ENCODE data around the gene TAS2R1. TPM values are rescaled to one million over a fixed set of nuclear protein-coding genes. Genes with fewer than 3 reads are reported as not detected.

The TAS2R1 gene, protein sequence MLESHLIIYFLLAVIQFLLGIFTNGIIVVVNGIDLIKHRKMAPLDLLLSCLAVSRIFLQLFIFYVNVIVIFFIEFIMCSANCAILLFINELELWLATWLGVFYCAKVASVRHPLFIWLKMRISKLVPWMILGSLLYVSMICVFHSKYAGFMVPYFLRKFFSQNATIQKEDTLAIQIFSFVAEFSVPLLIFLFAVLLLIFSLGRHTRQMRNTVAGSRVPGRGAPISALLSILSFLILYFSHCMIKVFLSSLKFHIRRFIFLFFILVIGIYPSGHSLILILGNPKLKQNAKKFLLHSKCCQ
- polyA plus RNA-seq (ENCODE audit: insufficient read length in 4 of 4), result under 1 TPM in 2 of 4 donors, not detected in 2; 0.15 TPM

DNA sequence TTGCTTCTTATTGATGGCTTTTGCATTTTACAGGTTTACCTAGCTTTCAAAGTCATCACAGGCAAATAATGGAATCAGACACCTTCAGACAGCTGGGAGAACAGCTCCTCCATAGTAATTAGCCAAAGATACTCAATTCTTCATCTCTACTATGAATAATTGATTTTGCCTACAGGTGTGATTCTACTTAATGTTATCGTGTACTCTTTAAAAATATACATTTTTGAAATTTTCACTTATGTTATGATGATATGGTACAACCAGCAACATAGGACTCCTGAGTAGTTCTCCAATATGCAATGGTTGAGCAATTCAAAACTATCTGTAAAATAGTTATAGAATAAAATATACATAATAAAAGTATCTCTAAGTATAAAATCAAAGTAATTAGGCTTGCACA, at the start of gene TAS2R1:
Gene TAS2R1 (minus strand): TSS at position 101 of the 400 bp plus-strand sequence. CDS start 319 bp downstream, outside the sequence.
- no peak for DNase-seq (ENCODE audit: low read depth in 4 of 4, low spot score in 3 of 4)

DNA sequence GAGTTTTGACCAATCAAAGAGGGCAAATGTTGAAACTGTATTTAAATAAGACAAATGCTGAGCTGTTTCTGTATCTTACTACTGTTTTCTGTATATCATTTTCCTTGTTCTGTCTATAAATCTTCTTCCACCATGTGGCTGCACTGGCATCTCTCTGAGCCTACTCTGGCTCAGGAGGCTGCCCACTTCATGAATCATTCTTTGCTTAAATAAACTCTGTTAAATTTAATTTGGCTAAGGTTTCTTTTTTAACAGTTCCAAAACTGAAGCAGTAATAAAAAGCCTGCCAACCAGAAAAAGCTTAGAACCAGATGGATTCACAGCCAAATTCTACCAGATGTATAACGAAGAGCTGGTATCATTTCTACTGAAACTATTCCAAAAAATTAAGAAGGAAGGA, 40.2 kb upstream of the TAS2R1 start:
- no peak for DNase-seq (ENCODE audit: low read depth in 4 of 4, low spot score in 3 of 4)

DNA sequence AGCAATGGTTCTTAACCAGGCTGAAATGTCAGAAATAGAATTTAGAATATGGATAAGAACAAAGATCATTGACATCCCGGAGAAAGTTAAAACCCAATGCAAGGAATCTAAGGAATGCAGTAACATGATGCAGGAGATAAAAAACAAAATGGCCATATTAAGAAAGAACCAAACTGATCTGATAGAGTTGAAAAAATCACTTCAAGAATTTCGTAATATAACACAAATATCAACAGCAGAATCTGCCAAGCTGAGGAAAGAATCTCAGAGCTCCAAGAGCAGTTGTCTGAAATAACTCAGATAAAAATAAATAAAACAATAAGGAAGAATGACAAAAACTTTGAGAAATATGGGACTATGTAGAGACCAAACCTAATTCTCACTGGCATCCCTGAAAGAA, 37.8 kb upstream of the TAS2R1 start:
- no peak for DNase-seq (ENCODE audit: low read depth in 4 of 4, low spot score in 3 of 4)

DNA sequence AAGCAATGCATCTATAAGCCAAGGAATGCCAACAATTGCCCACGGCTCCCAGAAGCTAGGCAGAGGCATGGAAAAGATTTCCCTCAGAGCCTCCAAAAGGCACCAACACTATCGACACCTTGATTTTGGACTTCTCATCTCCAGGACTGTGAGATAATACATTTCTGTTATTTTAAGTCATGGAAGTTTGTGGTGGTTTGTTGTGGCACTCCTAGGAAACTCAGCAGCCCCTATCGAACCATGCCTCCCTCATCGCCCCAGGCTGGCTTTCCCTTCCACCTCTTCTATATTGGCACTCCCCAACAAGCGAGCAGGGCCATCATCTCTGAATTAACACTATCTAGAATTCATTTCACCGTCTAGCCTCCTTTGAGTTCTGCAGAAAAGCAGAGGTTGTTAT, 33.7 kb upstream of the TAS2R1 start:
- no peak for DNase-seq (ENCODE audit: low read depth in 4 of 4, low spot score in 3 of 4)

DNA sequence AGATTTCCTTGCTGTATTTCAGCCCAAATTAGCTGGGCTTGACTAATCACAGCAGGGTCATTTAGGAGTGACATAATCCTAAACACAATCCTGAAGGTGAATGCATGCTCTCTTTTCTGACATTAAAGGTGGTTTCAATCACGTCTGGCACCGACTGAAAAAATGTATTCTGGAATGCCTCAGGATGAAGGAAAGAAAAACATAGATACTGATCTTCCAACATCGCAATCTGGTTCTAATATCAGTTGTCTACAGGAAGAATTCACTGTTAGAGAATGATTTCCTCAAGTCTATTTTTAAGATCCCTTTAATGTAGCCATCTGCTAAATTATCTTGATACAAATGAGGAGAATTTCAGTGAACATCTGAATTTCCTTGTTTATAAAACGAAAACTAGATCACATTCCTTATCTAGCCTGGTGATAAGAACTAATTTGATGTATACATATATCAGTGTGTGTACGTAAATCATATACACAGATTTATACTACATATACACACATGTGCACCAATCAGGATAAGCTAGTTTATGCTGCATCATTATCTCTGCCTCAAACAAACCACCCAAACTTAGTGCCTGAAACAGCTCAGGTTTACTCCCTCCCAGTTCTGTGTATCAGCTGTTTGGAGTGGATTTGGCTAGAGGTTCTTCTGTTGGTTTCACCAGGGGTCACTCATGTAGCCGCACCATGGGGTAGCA, 31.3 kb upstream of the TAS2R1 start:
- no peak for DNase-seq (ENCODE audit: low read depth in 4 of 4, low spot score in 3 of 4)

DNA sequence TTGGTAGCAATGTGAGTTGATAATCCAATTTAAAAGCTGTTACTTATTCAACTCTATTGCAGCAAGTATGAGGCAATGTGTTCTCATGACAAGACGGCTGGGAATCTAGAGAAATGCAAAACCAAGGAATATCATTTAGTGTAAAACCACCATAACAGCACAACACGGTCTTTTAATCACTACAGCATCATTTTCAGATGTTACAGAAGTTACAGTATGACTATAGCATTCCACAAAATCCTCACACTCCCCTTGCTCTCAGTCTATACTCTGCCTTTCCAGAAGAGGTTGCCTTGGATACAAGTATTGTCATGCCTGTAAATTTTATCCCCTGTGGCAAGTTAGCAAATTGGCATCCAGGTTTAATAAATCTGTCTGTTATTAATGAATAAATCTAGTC, 28.6 kb upstream of the TAS2R1 start:
- no peak for DNase-seq (ENCODE audit: low read depth in 4 of 4, low spot score in 3 of 4)

DNA sequence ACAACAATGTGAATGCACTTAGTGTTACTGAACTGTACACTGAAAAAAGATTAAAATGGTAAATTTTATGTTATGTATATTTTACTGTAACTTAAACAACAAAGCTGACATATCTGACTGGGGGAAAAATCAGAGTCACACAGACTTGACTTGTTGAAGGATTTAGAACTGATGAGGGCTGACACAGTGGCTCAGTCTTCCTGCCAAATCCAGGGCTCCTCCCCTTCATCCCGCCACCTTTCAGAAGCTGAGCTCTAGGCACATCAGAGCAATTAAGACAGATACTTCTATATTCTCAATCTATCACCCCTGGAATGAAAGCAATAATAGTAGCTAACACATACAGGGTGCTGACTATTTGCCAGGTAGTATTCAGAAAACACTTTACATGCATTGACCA, 27.7 kb upstream of the TAS2R1 start:
- no peak for DNase-seq (ENCODE audit: low read depth in 4 of 4, low spot score in 3 of 4)

DNA sequence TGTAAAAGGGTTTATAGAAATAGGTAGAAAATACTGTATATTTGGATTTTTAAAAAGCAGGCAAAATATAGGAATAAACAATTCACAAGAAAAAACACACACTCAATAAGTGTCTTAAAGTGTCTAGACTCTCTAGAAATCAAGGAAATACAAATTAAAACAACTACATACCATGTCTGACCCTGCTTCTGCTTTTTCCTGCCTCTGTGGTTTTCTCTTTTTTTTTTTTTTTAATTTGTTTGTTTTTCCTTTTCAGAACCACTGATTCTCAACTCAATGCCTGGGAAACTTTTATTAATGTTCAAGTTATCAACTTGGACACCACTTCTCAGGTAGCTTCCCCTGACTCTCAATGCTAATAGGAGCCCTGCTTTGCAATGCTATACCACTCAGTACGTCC, 25.5 kb upstream of the TAS2R1 start:
- no peak for DNase-seq (ENCODE audit: low read depth in 4 of 4, low spot score in 3 of 4)

DNA sequence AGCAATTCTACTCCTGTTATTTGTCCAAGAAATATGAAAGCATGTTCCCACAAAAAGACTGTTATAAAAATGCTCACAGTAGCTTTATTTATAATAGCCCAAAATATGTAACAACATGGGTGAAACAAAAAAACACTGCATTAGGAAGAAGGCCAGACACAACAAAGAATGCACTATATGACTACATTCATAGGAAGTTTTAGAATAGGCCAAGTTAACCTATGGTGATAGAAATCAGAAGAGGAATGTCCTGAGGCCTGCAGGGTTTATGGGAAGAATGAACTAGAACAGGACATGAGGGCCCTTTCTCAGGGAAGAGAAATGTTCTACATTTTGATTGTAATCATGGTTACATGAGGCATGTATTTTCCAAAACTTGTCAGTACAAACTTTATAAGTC, 24.7 kb upstream of the TAS2R1 start:
- DNase-seq (ENCODE audit: low read depth in 4 of 4, low spot score in 3 of 4), result no peak

DNA sequence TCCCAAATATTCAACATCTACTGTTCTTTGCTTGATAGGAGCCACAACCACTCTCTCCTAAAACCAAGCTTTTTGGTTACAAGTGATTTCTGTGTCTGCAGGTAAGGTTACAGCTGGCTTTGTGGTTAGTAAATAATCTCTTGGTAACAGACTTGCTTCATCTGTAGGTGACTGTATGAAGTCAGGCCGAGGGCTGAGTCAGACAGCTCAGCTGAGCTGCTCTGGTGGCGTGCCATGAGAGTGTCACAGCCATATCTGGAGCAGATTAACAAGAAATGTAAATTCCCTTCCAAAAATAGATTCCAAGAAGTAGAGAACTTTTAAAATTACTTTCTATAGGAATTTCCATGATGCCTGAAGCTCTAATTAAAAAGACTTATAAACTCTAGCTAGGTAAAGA, 23.7 kb upstream of the TAS2R1 start:
- DNase-seq (ENCODE audit: low read depth in 4 of 4, low spot score in 3 of 4), result no peak

DNA sequence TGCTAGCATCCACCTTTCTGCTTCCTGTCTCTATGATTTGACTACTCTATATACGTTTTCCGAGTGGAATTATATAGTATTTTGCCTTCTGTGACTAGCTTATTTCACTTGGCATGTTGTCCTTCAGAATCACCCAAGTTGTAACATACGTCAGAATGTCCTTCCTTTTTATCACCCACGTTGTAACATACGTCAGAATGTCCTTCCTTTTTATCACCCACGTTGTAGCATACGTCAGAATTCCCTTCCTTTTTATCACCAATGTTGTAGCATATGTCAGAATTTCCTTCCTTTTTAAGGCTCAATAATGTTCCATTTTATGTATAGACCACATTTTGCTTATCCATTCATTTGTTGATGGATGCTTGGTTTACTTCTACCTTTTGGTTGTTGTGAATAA, 22.9 kb upstream of the TAS2R1 start:
- no peak for DNase-seq (ENCODE audit: low read depth in 4 of 4, low spot score in 3 of 4)

DNA sequence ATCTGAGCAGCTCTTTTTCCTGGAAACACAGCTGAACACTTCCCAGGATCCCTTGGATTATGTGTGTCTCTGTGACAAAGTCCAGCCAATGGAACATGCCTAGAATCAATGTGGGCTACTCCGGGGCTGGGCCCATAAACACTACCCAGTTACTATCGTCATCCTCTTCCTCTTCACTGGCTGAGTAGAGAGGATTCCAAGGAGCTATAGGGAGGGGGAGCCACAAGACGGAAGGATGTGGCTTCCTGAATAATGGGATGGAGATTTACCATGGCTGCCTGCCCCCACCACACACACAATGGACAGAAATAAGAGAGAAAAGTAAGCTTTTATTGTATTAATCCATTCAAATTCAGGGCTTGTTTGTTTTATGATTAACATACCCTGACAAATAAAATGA, 22.1 kb upstream of the TAS2R1 start:
- DNase-seq (ENCODE audit: low read depth in 4 of 4, low spot score in 3 of 4), result no peak

DNA sequence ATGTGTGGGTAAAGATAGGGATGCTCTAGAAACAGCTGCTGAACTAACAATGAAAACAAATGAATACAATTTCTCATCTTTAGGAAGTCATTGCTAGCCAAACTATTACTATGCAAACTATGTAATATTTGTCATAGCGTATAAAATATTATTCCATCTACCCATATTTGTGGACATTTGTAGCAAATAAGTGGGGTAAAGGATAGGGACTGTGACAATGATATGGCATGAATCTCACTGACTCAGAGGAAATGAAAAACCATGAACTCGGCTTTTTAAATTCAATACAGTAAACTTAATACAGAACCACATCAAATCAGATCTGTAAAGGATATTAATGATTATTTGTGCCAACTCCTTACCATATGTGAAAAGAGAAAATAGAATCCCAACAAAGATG, 16.7 kb upstream of the TAS2R1 start:
- no peak for DNase-seq (ENCODE audit: low read depth in 4 of 4, low spot score in 3 of 4)

DNA sequence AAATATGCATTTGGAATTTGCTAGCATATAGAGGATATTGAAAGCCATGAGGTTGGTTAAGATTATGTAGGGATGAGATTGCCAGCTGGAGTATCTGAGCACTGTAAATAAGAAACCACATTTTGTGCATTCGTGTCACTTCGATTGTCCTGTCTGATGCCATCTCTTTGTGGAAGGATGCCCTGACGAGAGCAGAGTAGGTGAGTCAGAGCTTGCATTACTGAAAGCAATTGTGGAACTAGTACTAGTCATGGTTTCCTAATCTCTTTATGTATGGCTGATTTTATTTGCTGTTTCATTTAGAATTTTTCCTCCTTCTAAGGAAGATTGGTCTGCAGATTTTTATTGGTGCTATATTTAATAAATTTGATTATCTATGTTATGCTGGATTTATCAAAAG, 14.5 kb upstream of the TAS2R1 start:
- no peak for DNase-seq (ENCODE audit: low read depth in 4 of 4, low spot score in 3 of 4)

DNA sequence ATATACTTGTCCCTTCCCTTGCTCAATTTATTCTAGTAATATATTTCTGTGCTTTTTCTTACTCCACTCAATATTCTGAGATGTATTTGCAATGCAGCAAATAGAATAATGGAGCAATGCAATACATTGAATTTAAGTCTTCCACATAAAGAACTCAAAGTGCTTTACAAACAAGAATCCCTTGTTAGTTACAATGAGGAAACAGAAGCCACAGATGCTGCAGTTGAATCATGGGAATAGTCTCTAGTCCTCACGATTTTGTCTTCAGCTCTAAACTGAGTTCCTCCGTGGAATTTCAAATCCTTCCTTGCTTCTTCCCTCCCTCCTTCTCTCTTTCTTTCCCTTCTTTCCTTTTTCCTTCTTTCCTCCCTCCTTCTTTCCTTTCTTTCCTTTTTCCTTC, 12.5 kb upstream of the TAS2R1 start:
- no peak for DNase-seq (ENCODE audit: low read depth in 4 of 4, low spot score in 3 of 4)

DNA sequence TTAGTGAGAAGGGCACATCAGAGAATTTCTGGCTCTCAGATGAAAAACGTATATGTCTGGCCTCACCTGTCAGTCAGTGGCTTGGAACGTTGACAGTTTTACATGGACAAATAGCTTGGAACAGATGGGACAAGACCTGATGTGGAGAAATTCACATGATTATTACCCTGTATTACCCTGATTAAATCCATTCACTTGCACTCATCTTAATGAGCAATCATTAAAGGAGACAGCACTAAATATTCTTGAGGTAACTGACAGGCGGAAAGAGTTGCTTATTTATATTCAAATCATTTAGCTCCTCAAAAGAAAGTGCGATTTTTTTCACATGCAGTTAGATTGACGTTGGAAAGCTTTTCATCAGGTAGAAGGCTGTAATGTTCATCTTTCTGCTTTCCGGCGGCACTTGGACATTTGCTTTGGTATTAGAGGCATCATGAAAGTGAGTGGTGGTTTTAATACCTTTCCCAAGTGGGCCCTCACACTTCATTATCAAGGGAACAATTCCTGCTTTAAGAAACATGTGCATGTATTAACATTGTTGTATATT, 11.7 kb upstream of the TAS2R1 start:
- DNase-seq (ENCODE audit: low read depth in 4 of 4, low spot score in 3 of 4), result no peak

DNA sequence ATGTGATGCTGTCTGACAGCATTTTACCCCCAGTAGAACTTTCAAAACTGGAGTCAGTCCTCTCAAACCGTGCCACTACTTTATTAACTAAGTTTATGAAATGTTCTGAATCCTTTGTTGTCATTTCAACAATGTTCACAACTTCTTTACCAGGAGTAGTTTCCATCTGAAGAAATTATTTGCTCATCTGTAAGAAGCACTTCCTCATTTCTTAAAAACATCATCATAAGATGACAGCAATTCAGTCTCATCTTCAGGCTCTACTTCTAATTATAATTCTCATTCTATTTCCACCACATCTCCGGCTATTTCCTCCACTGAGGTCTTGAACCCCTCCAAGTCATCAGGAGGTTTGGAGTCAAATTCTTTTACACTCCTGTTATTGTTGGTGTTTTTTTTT, 2.3 kb upstream of the TAS2R1 start:
- DNase-seq (ENCODE audit: low read depth in 4 of 4, low spot score in 3 of 4), result no peak

DNA sequence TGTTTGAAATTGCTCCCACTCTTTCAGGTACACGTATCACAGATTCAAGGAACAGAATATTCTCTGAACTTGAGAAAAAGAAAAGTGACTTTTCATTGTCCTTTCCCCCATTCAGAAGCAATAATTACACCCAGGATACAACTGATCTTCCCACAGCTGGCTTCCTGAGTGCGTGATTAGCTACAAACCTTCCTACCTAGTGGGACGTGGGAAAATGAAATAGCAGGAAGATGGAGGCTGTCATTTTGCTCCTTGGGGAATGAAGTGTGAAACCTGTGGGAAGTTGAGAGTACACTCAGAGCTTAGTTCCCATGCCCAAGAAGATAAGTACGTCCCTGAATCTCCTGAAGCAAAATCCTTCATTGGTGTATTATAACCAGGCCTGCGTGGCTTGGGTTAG, 2.6 kb downstream of the TAS2R1 start:
- no peak for DNase-seq (ENCODE audit: low read depth in 4 of 4, low spot score in 3 of 4)

DNA sequence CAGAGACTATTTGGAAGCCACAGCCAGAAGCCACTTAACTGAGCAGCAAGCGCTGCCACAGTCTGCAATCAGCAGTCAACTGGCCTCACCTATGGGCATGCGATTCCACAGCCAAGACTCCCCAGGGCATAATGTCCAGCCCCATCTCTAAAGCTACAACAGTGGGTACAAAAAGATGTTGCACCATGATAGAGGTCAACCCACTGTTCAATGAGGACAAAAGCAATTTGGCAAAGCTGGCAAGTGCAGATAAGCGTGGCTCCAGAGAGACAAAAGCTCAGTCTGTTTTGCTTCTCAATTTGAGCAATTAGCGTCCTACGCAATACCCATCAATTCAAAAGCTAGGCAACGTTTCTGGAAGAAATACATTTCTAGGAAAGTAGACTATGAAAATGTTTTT, 3.2 kb downstream of the TAS2R1 start:
- DNase-seq (ENCODE audit: low read depth in 4 of 4, low spot score in 3 of 4), result no peak

DNA sequence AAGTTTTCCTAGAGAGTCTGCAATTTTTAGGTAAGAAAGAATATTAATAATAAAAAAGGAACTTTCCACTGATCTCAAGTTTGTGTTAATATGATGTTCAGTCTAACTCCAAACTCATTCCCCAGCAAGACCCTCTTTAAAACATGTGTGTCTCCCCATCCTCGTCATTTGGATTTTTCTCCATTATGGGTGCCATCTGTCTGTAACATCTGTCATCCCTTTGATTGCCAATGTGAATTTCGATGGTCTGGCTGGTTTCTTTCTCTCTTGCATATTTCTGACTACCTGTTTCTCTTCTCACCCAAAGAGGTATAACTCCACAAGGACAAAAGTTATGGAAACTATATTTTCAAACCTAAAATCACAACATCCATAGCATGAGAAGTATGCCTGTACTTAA, 4.4 kb downstream of the TAS2R1 start:
- DNase-seq (ENCODE audit: low read depth in 4 of 4, low spot score in 3 of 4), result no peak

DNA sequence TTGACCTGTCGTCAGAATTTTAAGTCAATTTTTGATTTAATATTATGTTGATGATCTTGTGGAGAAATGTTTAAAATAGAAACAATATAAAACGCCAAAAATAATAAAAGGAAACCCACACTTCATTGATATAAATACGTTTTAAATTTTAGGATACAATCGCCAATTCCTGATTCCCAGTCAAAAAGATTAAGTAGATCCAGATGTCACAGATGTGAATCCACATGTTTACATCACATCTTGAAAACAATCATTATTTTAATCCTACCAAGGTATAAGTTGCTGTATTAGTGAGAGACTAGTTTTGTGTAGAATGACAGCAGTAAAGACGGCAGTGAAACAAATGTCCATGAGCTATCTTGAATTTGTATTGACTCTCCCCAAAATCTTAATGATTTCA, 4.9 kb downstream of the TAS2R1 start:
- no peak for DNase-seq (ENCODE audit: low read depth in 4 of 4, low spot score in 3 of 4)
